ENCODE measurements around the gene HSPA14.
"Not testable (repeated sequence)": the region's sequence is repeated elsewhere in the genome, so short reads cannot be mapped to it uniquely, and the experiment has no call there.

The HSPA14 gene

GRCh38 chr10:14837757-14838581, at the start of gene HSPA14, which contains the start of the genes CDNF and MSANTD7:
Gene HSPA14 (plus strand): TSS chr10:14838306. CDS start chr10:14838403, 97 bp downstream.
Gene CDNF (minus strand): TSS chr10:14838037. CDS start chr10:14837946, 91 bp downstream.
Gene MSANTD7 (plus strand): TSS chr10:14838306. CDS start chr10:14842285, 3,979 bp downstream.
- peak; percentile 99 for DNase-seq (ENCODE audit: low read depth in 2 of 2)

- no peak for DNase-seq (ENCODE audit: low read depth in 2 of 2)
These were observed 39.5 kb upstream of the HSPA14 start for GRCh38 chr10:14798636-14799035.

GRCh38 chr10:14800397-14800796, 37.7 kb upstream of the HSPA14 start:
- no peak for DNase-seq (ENCODE audit: low read depth in 2 of 2)

- DNase-seq (ENCODE audit: low read depth in 2 of 2), result no peak
These were observed 36.4 kb upstream of the HSPA14 start for GRCh38 chr10:14801723-14802122.

GRCh38 chr10:14803827-14804226, 34.3 kb upstream of the HSPA14 start:
- no peak for DNase-seq (ENCODE audit: low read depth in 2 of 2)

GRCh38 chr10:14806318-14806717, 31.8 kb upstream of the HSPA14 start:
- DNase-seq (ENCODE audit: low read depth in 2 of 2), result no peak

- no peak for DNase-seq (ENCODE audit: low read depth in 2 of 2)
These were observed 26.8 kb upstream of the HSPA14 start for GRCh38 chr10:14810969-14811953.

- no peak for DNase-seq (ENCODE audit: low read depth in 2 of 2)
These were observed 25.8 kb upstream of the HSPA14 start for GRCh38 chr10:14812271-14812670.

GRCh38 chr10:14815681-14816080, 22.4 kb upstream of the HSPA14 start:
- no peak for DNase-seq (ENCODE audit: low read depth in 2 of 2)

GRCh38 chr10:14816717-14817116, 21.4 kb upstream of the HSPA14 start:
- DNase-seq (ENCODE audit: low read depth in 2 of 2), result not testable (repeated sequence)

GRCh38 chr10:14820010-14820774, 17.9 kb upstream of the HSPA14 start:
- no peak for DNase-seq (ENCODE audit: low read depth in 2 of 2)

GRCh38 chr10:14820775-14821154, 17.3 kb upstream of the HSPA14 start:
- DNase-seq (ENCODE audit: low read depth in 2 of 2), result no peak

GRCh38 chr10:14821635-14822375, 16.3 kb upstream of the HSPA14 start:
- no peak for DNase-seq (ENCODE audit: low read depth in 2 of 2)

- no peak for DNase-seq (ENCODE audit: low read depth in 2 of 2)
These were observed 15.0 kb upstream of the HSPA14 start for GRCh38 chr10:14822879-14823755.

- no peak for DNase-seq (ENCODE audit: low read depth in 2 of 2)
These were observed 14.1 kb upstream of the HSPA14 start for GRCh38 chr10:14823966-14824365.

- no peak for DNase-seq (ENCODE audit: low read depth in 2 of 2)
These were observed 11.9 kb upstream of the HSPA14 start for GRCh38 chr10:14826076-14826829.

GRCh38 chr10:14833106-14833505, 5.0 kb upstream of the HSPA14 start:
- DNase-seq (ENCODE audit: low read depth in 2 of 2), result no peak

GRCh38 chr10:14836208-14836607, 1.9 kb upstream of the HSPA14 start:
- no peak for DNase-seq (ENCODE audit: low read depth in 2 of 2)
